ENCODE results near the gene NPPC.

GRCh38 chr2:231900486-231900942, 25.7 kb downstream of the NPPC start:
- no peak for TF ChIP-seq YY1 (IDR thresholded peaks at IDR 0.05; ENCODE audit: insufficient read depth, insufficient read length)
- no peak for TF ChIP-seq ZNF274 (IDR thresholded peaks at IDR 0.05; ENCODE audit: low read depth, low read length)
- TF ChIP-seq SUZ12 (IDR thresholded peaks at IDR 0.05; ENCODE audit: extremely low read depth, insufficient read depth, insufficient read length): no peak
